Fibroblast of lung (primary cell): ENCODE data around the gene NEUROD2.

Experiments
- CTCF ChIP-seq, 2 donors: IDR thresholded peaks in 1 of 2; conservative IDR thresholded peaks in 1 of 2; 1 replicate in 1 of 2; 2 replicates in 1 of 2; pipeline ENCODE4 v1.5.1; 2011 to 2012; ENCODE audit warnings: low read length in 2 of 2, control low read depth in 1 of 2, inconsistent platforms in 1 of 2, low read depth in 1 of 2, mild to moderate bottlenecking in 1 of 2
- EZH2 ChIP-seq: IDR thresholded peaks from 2 replicates; pipeline ENCODE4 v1.5.1; 2012; ENCODE audit warnings: low read length, control low read depth, mild to moderate bottlenecking; ENCODE audit errors: missing control alignments

- peak; percentile 98 for TF ChIP-seq EZH2
- TF ChIP-seq CTCF (conservative IDR thresholded peaks at IDR 0.05 in 1 of 2, IDR thresholded peaks at IDR 0.05 in 1 of 2; ENCODE audit: low read depth in 1 of 2, low read length in 2 of 2) = no peak
These were observed 2.0 kb downstream of the NEUROD2 start for GRCh38 chr17:39605492-39606433.
